ENCODE measurements around the gene C3orf70.

The C3orf70 gene

DNA sequence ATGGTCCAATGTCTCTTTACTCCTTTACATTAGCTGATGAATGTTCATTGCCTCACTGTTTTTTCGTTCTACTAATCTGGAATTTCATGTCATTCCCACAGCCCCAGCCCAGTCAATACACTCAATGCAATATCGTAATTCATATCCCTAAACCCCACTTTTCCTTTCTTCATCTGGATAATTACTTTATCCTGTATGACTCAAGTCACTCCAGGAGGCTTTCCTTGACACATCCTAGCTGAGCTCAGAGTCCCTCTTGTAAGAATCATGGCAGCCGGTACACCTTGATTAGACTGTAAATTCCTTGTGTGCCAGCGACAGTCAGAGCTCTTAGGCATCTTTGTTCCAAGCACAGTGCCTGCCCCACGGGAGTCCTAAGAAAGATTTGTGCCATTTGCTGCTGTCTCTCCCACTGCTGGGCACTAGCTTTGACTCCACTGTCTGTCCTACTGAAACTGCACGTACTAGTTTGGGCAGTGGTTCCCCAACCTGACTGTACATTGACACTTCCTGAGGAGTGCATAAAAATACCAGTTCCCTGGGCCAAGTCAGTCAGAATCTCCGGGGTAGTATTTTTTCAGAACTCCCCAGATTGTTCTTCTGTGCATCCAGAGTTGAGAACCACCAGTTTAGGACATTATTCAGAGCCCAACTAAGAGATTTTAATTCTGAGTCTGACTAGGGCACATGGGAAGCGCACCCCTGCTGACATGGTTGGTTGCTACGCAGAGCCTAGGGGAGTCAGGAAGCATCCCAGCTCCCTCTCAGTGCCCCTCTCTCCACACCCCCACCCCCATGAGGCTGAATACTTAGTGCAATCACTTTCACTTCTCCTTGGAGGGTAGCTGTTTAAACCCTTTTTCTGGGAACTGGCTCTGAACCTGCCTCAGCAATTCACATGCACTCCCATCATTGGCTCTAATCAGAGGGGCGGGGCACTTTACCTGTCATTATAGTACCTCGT is 19.5 kb upstream of the C3orf70 start:
- Histone ChIP-seq H3K36me3 (no peaks in the 10 kb centered on the region), H3K9me3 (ENCODE audit: severe bottlenecking) (no peaks in the 10 kb centered on the region), H3K4me3 (ENCODE audit: low read depth, low read length) (no peak overlapping the region), H3K27me3 (ENCODE audit: insufficient read depth, low read depth, severe bottlenecking) (no peaks in the 10 kb centered on the region), H3K27ac (no peak overlapping the region)
- no peak for TF ChIP-seq CTCF (IDR thresholded peaks at IDR 0.05; ENCODE audit: low read depth, low read length)
- no peak for DNase-seq

DNA sequence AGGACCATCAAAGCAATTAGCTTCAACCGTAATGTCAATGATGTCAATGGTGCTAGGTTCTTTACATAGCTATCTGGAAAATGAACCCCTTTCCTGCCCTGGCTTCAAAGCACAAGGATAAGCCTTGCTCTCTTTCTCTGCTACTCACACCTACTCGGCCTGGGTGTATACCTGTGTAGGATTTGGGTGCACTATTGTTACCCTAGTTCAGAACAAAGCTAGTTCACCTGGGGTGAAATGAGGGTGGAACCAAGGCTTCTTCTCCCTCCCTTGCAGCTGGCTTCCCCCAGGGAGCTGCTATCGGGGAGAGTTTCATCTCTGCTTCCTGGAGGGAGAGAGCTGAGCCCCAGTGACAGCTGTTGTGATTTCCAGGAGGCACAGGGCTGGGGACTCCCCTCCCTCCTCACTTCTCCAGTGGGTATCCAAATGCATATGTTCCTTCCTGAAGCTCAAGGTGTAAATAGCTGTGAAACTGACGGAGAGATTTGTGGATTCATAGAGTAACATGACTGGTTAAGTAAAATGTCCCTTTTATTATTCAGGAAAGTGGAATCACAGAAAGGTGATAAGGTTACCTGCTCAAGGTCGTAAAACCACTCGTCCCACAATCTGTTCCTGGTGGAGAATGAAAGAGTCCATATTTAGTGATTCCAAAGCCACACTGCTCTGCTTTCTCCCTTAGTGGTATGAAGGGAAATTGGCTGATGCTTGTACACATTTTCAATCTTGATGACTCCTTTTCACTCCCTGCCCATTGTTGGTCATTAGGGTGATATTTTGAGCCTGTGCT is 11.8 kb upstream of the C3orf70 start:
- no peak overlapping the region for H3K4me3 ChIP-seq (ENCODE audit: low read depth, low read length)
- no peaks in the 10 kb centered on the region for H3K27me3 ChIP-seq (ENCODE audit: insufficient read depth, low read depth, severe bottlenecking)
- no peaks in the 10 kb centered on the region for H3K36me3 ChIP-seq
- peak; percentile 65 for DNase-seq
- TF ChIP-seq CTCF (IDR thresholded peaks at IDR 0.05; ENCODE audit: low read depth, low read length), result no peak
- peak overlapping the region; percentile 49 for H3K27ac ChIP-seq
- H3K9me3 ChIP-seq (ENCODE audit: severe bottlenecking), result no peaks in the 10 kb centered on the region

DNA sequence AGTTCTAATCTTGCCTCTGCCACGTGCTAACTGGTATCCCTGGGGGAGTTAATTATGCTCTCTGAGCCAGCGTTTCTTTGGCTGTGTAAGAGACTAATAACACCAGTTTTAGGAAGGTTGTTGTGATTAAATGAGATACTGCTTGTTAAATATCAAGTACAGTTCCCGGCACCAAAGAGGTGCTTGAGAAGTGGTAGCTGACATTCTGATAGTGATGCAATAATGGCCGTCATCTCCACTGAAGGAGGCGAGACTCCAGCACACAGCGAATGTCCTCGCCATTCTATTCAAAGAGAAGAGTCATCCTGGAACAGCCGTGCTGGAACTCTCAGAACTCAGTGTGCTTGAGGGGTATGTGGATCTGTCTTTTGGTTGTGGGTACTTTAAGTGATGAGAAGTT is 9.8 kb upstream of the C3orf70 start:
- no peak overlapping the region for H3K4me3 ChIP-seq (ENCODE audit: low read depth, low read length)
- H3K36me3 ChIP-seq, result no peaks in the 10 kb centered on the region
- DNase-seq, result no peak
- no peaks in the 10 kb centered on the region for H3K27me3 ChIP-seq (ENCODE audit: insufficient read depth, low read depth, severe bottlenecking)
- no peaks in the 10 kb centered on the region for H3K9me3 ChIP-seq (ENCODE audit: severe bottlenecking)
- no peak for TF ChIP-seq CTCF (IDR thresholded peaks at IDR 0.05; ENCODE audit: low read depth, low read length)
- H3K27ac ChIP-seq, result no peak overlapping the region

DNA sequence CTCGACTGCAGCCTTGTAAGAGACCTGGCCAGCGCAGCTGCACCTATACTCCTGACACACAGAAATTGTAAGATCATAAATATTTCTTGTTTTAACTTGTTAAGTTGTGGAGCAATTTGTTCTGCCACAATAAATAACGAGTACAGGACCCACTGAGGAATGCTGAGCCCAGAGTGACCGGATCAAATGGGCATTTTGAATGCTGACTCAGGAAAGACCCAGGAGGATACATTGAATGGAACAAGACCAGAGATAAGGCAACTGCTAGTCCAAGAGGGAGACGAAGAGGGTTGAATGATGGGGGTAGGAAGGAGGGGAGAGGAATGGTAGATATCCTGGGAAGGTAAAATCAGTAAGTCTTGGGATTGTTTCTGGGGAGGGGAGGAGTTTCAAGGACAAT is 8.9 kb upstream of the C3orf70 start:
- no peaks in the 10 kb centered on the region for H3K9me3 ChIP-seq (ENCODE audit: severe bottlenecking)
- H3K4me3 ChIP-seq (ENCODE audit: low read depth, low read length), result no peak overlapping the region
- no peaks in the 10 kb centered on the region for H3K36me3 ChIP-seq
- H3K27me3 ChIP-seq (ENCODE audit: insufficient read depth, low read depth, severe bottlenecking), result no peaks in the 10 kb centered on the region
- DNase-seq, result no peak
- no peak overlapping the region for H3K27ac ChIP-seq
- no peak for TF ChIP-seq CTCF (IDR thresholded peaks at IDR 0.05; ENCODE audit: low read depth, low read length)

DNA sequence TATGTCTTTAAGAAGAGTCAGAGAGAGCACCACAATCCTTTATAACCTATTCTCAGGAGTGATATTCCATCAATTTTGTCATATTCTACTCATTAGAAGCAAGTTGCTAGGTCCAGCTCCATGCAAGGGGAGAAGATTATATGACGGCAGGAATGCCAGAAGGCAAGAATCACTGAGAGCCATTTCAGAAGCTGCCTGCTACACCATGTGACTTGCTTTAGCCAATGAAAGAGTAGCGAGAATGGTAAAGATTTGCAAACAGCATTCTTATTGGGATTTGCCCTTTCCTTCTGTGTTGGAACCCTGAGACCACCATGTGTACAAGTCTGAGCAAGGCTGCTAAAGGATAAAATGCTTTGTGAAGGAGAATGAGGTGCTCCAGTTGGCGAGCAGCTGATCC is 4.5 kb upstream of the C3orf70 start:
- no peaks in the 10 kb centered on the region for H3K27me3 ChIP-seq (ENCODE audit: insufficient read depth, low read depth, severe bottlenecking)
- H3K4me3 ChIP-seq (ENCODE audit: low read depth, low read length), result no peak overlapping the region
- no peak overlapping the region for H3K27ac ChIP-seq
- no peaks in the 10 kb centered on the region for H3K36me3 ChIP-seq
- TF ChIP-seq CTCF (IDR thresholded peaks at IDR 0.05; ENCODE audit: low read depth, low read length), result no peak
- DNase-seq, result no peak
- H3K9me3 ChIP-seq (ENCODE audit: severe bottlenecking), result no peaks in the 10 kb centered on the region

Data from WERI-Rb-1 (cell line).